ENCODE results near the gene ABCC4. TPM values are rescaled to one million over a fixed set of nuclear protein-coding genes. Genes with fewer than 3 reads are reported as not detected.

Gene ABCC4
- total and polyA plus RNA-seq, 9 of the 15 experiments (the other 6 are each of a cell fraction or from before 2014, with no cell fraction given), result 9.4 to 46.1 (median 25.4) TPM

DNA sequence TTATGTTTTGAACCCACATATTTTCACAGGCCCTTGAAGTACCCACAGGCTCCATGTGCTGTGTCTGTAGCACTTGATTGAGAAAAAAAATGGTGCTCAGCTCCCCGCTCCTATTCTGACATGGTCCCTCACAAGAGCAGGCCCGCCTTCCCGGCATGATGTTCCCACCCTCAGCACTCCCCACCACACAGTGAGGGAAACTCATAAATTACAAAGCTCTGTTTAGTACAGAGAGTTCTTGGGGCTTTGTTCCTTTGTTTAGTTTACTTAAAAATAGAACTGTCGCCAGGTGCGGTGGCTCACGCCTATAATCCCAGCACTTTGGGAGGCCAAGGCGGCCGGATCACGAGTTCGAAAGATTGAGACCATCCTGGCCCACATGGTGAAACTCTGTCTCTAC, 25.9 kb upstream of the ABCC4 start (continued):
- TF ChIP-seq, protein P1, sequence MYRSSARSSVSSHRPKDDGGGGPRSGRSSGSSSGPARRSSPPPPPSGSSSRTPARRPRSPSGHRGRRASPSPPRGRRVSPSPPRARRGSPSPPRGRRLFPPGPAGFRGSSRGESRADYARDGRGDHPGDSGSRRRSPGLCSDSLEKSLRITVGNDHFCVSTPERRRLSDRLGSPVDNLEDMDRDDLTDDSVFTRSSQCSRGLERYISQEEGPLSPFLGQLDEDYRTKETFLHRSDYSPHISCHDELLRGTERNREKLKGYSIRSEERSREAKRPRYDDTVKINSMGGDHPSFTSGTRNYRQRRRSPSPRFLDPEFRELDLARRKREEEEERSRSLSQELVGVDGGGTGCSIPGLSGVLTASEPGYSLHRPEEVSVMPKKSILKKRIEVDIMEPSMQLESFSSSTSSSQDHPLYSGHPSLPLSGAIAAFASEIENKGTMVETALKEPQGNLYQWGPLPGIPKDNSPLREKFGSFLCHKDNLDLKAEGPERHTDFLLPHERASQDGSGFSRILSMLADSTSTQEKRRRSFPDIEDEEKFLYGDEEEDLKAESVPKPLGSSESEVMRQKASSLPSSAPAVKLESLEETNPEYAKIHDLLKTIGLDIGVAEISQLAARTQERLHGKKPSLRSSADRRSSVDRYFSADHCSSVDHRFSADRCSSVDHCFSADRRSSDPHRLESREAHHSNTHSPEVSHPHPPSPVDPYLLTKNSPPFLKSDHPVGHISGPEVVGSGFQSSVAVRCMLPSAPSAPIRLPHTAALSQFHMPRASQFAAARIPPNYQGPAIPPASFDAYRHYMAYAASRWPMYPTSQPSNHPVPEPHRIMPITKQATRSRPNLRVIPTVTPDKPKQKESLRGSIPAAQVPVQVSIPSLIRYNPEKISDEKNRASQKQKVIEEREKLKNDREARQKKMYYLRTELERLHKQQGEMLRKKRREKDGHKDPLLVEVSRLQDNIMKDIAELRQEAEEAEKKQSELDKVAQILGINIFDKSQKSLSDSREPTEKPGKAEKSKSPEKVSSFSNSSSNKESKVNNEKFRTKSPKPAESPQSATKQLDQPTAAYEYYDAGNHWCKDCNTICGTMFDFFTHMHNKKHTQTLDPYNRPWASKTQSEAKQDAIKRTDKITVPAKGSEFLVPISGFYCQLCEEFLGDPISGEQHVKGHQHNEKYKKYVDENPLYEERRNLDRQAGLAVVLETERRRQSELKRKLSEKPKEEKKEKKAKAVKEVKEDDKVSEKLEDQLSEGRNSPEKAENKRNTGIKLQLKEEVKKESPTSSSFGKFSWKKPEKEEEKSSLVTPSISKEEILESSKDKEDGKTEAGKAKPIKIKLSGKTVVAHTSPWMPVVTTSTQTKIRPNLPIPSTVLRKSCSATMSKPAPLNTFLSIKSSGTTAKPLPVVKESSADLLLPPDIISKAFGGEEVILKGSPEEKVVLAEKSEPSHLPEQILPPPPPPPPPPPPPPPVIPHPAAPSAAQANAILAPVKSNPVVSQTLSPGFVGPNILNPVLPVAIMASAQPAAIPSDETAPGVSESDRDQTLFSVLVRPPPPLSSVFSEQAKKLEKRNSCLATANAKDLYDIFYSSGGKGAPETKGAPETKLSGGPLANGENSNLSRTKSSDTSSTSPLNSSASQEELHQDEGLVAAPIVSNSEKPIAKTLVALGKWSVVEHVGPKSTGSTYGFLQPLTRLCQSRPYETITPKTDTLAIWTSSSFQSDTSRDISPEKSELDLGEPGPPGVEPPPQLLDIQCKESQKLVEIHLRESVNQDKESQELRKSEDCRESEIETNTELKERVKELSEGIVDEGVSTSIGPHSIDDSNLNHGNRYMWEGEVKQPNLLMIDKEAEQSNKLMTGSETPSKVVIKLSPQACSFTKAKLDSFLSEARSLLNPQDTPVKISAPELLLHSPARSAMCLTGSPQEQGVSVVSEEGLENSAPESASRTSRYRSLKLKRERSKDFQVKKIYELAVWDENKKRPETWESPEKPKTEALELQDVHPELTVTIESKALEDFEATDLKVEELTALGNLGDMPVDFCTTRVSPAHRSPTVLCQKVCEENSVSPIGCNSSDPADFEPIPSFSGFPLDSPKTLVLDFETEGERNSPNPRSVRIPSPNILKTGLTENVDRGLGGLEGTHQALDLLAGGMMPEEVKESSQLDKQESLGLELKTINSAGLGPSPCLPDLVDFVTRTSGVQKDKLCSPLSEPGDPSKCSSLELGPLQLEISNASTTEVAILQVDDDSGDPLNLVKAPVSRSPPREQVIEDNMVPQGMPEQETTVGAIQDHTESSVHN (IDR thresholded peaks at IDR 0.05; ENCODE audit: borderline replicate concordance in 1 of 2, low read depth in 1 of 2), result no peak
- TF ChIP-seq PRMT5 (CRISPR knock-in tag; IDR thresholded peaks at IDR 0.05) (no peak), PCBP2 (IDR thresholded peaks at IDR 0.05; ENCODE audit: low read depth, low read length, poor library complexity, severe bottlenecking) (no peak)
- TF ChIP-seq, protein P2, sequence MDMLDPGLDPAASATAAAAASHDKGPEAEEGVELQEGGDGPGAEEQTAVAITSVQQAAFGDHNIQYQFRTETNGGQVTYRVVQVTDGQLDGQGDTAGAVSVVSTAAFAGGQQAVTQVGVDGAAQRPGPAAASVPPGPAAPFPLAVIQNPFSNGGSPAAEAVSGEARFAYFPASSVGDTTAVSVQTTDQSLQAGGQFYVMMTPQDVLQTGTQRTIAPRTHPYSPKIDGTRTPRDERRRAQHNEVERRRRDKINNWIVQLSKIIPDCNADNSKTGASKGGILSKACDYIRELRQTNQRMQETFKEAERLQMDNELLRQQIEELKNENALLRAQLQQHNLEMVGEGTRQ (CRISPR knock-in tag; IDR thresholded peaks at IDR 0.05), result no peak
- TF ChIP-seq, protein P3, sequence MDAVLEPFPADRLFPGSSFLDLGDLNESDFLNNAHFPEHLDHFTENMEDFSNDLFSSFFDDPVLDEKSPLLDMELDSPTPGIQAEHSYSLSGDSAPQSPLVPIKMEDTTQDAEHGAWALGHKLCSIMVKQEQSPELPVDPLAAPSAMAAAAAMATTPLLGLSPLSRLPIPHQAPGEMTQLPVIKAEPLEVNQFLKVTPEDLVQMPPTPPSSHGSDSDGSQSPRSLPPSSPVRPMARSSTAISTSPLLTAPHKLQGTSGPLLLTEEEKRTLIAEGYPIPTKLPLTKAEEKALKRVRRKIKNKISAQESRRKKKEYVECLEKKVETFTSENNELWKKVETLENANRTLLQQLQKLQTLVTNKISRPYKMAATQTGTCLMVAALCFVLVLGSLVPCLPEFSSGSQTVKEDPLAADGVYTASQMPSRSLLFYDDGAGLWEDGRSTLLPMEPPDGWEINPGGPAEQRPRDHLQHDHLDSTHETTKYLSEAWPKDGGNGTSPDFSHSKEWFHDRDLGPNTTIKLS (IDR thresholded peaks at IDR 0.05; ENCODE audit: borderline replicate concordance, low read depth), result no peak
- TF ChIP-seq, protein P4, sequence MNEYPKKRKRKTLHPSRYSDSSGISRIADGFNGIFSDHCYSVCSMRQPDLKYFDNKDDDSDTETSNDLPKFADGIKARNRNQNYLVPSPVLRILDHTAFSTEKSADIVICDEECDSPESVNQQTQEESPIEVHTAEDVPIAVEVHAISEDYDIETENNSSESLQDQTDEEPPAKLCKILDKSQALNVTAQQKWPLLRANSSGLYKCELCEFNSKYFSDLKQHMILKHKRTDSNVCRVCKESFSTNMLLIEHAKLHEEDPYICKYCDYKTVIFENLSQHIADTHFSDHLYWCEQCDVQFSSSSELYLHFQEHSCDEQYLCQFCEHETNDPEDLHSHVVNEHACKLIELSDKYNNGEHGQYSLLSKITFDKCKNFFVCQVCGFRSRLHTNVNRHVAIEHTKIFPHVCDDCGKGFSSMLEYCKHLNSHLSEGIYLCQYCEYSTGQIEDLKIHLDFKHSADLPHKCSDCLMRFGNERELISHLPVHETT (CRISPR knock-in tag; conservative IDR thresholded peaks at IDR 0.05 in 1 of 2, IDR thresholded peaks at IDR 0.05 in 1 of 2), result no peak

All from K562 (cell line).